ENCODE measurements around the gene GAB1. TPM values are rescaled to one million over a fixed set of nuclear protein-coding genes. Genes with fewer than 3 reads are reported as not detected.

GAB1 gene
- total and polyA plus RNA-seq, 3 experiments from 2014 or later: 0.02 to 0.95 (median 0.15) TPM

- Histone ChIP-seq H3K4me3 (ENCODE audit: low read length) (no peak overlapping the region), H3K9me3 (ENCODE audit: low read length) (no peaks in the 10 kb centered on the region), H3K27ac (ENCODE audit: low read depth, low read length) (no peak overlapping the region), H3K4me1 (ENCODE audit: insufficient read depth, low read length) (no peaks in the 10 kb centered on the region), H3K27me3 (ENCODE audit: insufficient read depth, low read length, poor library complexity, severe bottlenecking) (no peaks in the 10 kb centered on the region), H3K36me3 (ENCODE audit: insufficient read depth, low read length) (no peaks in the 10 kb centered on the region)
- POLR2A ChIA-PET: no interaction called here
- Mint-ChIP-seq H3K27ac (no peak overlapping the region), H3K9me3 (no peaks in the 10 kb centered on the region), H3K27me3 (peaks cover 10 to 26% of the 10 kb centered on the region in 2 donors), H3K4me1 (no peaks in the 10 kb centered on the region), H3K4me3 (no peak overlapping the region), H3K36me3 (no peaks in the 10 kb centered on the region)
- CTCF ChIA-PET: no interaction called here
- no peak for DNase-seq
Observed at GRCh38 chr4:143488687-143489086, 152.0 kb downstream of the GAB1 start.

GRCh38 chr4:143489106-143489505, 152.4 kb downstream of the GAB1 start:
- H3K9me3 ChIP-seq (ENCODE audit: low read length): no peaks in the 10 kb centered on the region
- no peaks in the 10 kb centered on the region for H3K4me1 ChIP-seq (ENCODE audit: insufficient read depth, low read length)
- no peaks in the 10 kb centered on the region for H3K36me3 ChIP-seq (ENCODE audit: insufficient read depth, low read length)
- CTCF ChIA-PET: no interaction called here
- Mint-ChIP-seq H3K9me3 (no peaks in the 10 kb centered on the region), H3K27me3 (peaks cover 10 to 26% of the 10 kb centered on the region in 2 donors), H3K4me3 (no peak overlapping the region), H3K27ac (no peak overlapping the region), H3K36me3 (no peaks in the 10 kb centered on the region), H3K4me1 (no peaks in the 10 kb centered on the region)
- DNase-seq: no peak
- H3K27me3 ChIP-seq (ENCODE audit: insufficient read depth, low read length, poor library complexity, severe bottlenecking): no peaks in the 10 kb centered on the region
- H3K27ac ChIP-seq (ENCODE audit: low read depth, low read length): no peak overlapping the region
- no peak overlapping the region for H3K4me3 ChIP-seq (ENCODE audit: low read length)
- POLR2A ChIA-PET: no interaction called here

DNA sequence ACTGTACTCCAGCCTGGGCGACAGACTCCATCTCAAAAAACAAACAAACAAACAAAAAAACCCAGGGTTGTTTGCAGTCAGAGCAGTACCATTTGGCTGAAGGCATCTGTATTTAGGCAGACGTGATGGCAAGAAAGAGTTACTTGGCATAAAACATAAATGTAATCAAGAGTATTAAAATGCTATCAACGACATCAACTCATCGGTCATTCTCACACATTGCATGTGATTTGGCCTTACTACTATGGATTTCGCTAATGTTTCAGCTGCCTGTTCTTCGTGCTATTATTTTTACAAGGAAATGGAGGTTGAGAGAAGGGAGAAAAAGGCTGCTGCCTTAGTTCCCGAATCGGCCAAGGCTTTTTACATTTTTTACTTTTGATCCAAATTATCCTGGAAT, 161.3 kb downstream of the GAB1 start:
- Histone ChIP-seq H3K27me3 (ENCODE audit: insufficient read depth, low read length, poor library complexity, severe bottlenecking) (no peaks in the 10 kb centered on the region), H3K9me3 (ENCODE audit: low read length) (no peaks in the 10 kb centered on the region), H3K36me3 (ENCODE audit: insufficient read depth, low read length) (no peaks in the 10 kb centered on the region), H3K27ac (ENCODE audit: low read depth, low read length) (no peak overlapping the region), H3K4me1 (ENCODE audit: insufficient read depth, low read length) (no peaks in the 10 kb centered on the region), H3K4me3 (ENCODE audit: low read length) (no peak overlapping the region)
- no peaks in the 10 kb centered on the region for H3K4me1 Mint-ChIP-seq
- ChIA-PET POLR2A (no interaction called here), CTCF (no interaction called here)
- no peak overlapping the region for H3K4me3 Mint-ChIP-seq
- H3K27me3 Mint-ChIP-seq: no peaks in the 10 kb centered on the region
- no peaks in the 10 kb centered on the region for H3K36me3 Mint-ChIP-seq
- DNase-seq: no peak
- H3K9me3 Mint-ChIP-seq: no peaks in the 10 kb centered on the region
- H3K27ac Mint-ChIP-seq: no peak overlapping the region

- no peak overlapping the region for H3K4me3 Mint-ChIP-seq
Observed at GRCh38 chr4:143502231-143502630, 165.6 kb downstream of the GAB1 start.

DNA sequence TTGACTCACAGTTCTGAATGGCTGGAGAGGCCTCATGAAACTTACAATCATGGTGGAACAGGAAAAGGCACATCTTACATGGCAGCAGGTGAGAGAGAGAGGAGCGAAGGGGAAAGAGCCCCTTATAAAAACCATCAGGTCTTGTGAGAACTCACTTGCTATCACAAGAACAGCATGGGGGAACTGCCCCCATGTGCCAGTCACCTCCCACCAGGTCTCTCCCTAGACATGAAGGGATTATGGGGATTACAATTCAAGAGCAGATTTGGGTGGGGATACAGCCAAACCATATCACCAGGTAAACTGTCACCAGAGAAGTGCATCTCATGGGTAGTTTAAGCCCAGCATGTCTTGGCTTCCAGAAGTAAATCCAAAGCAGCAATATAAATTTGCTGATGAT, 169.4 kb downstream of the GAB1 start:
- Histone ChIP-seq H3K27me3 (ENCODE audit: insufficient read depth, low read length, poor library complexity, severe bottlenecking) (no peaks in the 10 kb centered on the region), H3K4me3 (ENCODE audit: low read length) (no peak overlapping the region), H3K9me3 (ENCODE audit: low read length) (no peaks in the 10 kb centered on the region), H3K27ac (ENCODE audit: low read depth, low read length) (no peak overlapping the region), H3K36me3 (ENCODE audit: insufficient read depth, low read length) (no peaks in the 10 kb centered on the region), H3K4me1 (ENCODE audit: insufficient read depth, low read length) (no peaks in the 10 kb centered on the region)
- Mint-ChIP-seq H3K27me3 (peaks cover 0 to 2% of the 10 kb centered on the region in 2 donors), H3K36me3 (no peaks in the 10 kb centered on the region), H3K27ac (peak overlapping the region in 1 of 8 donors; percentile 71), H3K4me1 (peaks cover 0 to 3% (median 0%) of the 10 kb centered on the region in 3 donors), H3K9me3 (no peaks in the 10 kb centered on the region), H3K4me3 (no peak overlapping the region)
- ChIA-PET POLR2A (no interaction called here), CTCF (no interaction called here)
- no peak for DNase-seq

More at GRCh38 chr4:143502231-143502630, 165.6 kb downstream of the GAB1 start:
- H3K9me3 ChIP-seq (ENCODE audit: low read length): no peaks in the 10 kb centered on the region
- H3K36me3 ChIP-seq (ENCODE audit: insufficient read depth, low read length): no peaks in the 10 kb centered on the region
- ChIA-PET POLR2A (no interaction called here), CTCF (interaction anchor here (1.4 kb wide), 1 partner anchor 17 kb away, joined by 3 read pairs; no protein-coding TSS in a partner anchor)
- no peak overlapping the region for H3K4me3 ChIP-seq (ENCODE audit: low read length)
- Mint-ChIP-seq H3K36me3 (no peaks in the 10 kb centered on the region), H3K9me3 (no peaks in the 10 kb centered on the region), H3K4me1 (no peaks in the 10 kb centered on the region), H3K27me3 (peaks cover 0 to 2% of the 10 kb centered on the region in 2 donors), H3K27ac (no peak overlapping the region)
- no peak overlapping the region for H3K27ac ChIP-seq (ENCODE audit: low read depth, low read length)
- no peaks in the 10 kb centered on the region for H3K4me1 ChIP-seq (ENCODE audit: insufficient read depth, low read length)
- H3K27me3 ChIP-seq (ENCODE audit: insufficient read depth, low read length, poor library complexity, severe bottlenecking): no peaks in the 10 kb centered on the region
- no peak for DNase-seq

GRCh38 chr4:143511906-143512305, 175.2 kb downstream of the GAB1 start:
- peaks cover 0 to 32% (median 0%) of the 10 kb centered on the region in 3 donors for H3K36me3 Mint-ChIP-seq
- Histone ChIP-seq H3K27me3 (ENCODE audit: insufficient read depth, low read length, poor library complexity, severe bottlenecking) (no peaks in the 10 kb centered on the region), H3K9me3 (ENCODE audit: low read length) (no peaks in the 10 kb centered on the region), H3K27ac (ENCODE audit: low read depth, low read length) (no peak overlapping the region), H3K36me3 (ENCODE audit: insufficient read depth, low read length) (no peaks in the 10 kb centered on the region), H3K4me1 (ENCODE audit: insufficient read depth, low read length) (peaks cover 27% of the 10 kb centered on the region), H3K4me3 (ENCODE audit: low read length) (no peak overlapping the region)
- ChIA-PET POLR2A (interaction anchor here (1.7 kb wide), 1 partner anchor 1586 kb away, joined by 6 read pairs; the partner anchor contains the start of genes ABCE1 and ANAPC10), CTCF (no interaction called here)
- H3K27ac Mint-ChIP-seq: peak overlapping the region in 1 of 8 donors; percentile 100
- no peaks in the 10 kb centered on the region for H3K9me3 Mint-ChIP-seq
- peaks cover 0 to 3% of the 10 kb centered on the region in 2 donors for H3K27me3 Mint-ChIP-seq
- DNase-seq: no peak
- peaks cover 28 to 32% (median 28%) of the 10 kb centered on the region in 3 donors for H3K4me1 Mint-ChIP-seq
- peak overlapping the region in 2 of 7 donors; percentile 99 to 100 for H3K4me3 Mint-ChIP-seq

DNA sequence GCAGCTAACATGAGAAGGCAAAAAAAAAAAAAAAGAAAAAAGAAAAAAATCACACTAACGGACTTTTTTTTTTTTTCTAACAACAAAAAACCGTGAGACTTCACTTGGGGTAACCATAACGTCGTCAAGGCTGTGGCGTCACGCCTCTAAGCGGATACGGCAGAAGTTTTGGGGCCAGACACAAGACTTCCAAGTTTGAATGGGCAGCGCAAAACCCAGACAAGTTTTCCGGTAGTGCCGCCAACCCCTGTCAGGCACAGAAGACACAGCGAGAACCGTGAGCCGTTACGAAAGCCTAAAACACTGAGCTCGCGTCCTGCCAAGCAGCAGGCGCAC, 176.3 kb downstream of the GAB1 start:
- ChIA-PET CTCF (interaction anchor here (1.0 kb wide), 1 partner anchor 18 kb away, joined by 3 read pairs; no protein-coding TSS in a partner anchor), POLR2A (interaction anchor here (0.6 to 2.3 kb wide), 3 partner anchors 16 to 1585 kb away, joined by 5 to 11 read pairs (median 6); partner anchors contain the start of genes ABCE1 and ANAPC10)
- H3K9me3 ChIP-seq (ENCODE audit: low read length): no peaks in the 10 kb centered on the region
- H3K27me3 Mint-ChIP-seq: peaks cover 0 to 3% of the 10 kb centered on the region in 2 donors
- no peaks in the 10 kb centered on the region for H3K36me3 ChIP-seq (ENCODE audit: insufficient read depth, low read length)
- peak overlapping the region; percentile 98 for H3K27ac ChIP-seq (ENCODE audit: low read depth, low read length)
- H3K27me3 ChIP-seq (ENCODE audit: insufficient read depth, low read length, poor library complexity, severe bottlenecking): no peaks in the 10 kb centered on the region
- DNase-seq: peak in 1 of 5 donors; percentile 82
- peak overlapping the region; percentile 91 for H3K4me3 ChIP-seq (ENCODE audit: low read length)
- H3K36me3 Mint-ChIP-seq: peaks cover 0 to 42% (median 5%) of the 10 kb centered on the region in 3 donors
- H3K9me3 Mint-ChIP-seq: no peaks in the 10 kb centered on the region
- peaks cover 36% of the 10 kb centered on the region for H3K4me1 ChIP-seq (ENCODE audit: insufficient read depth, low read length)
- peak overlapping the region; percentile 99 to 100 (median 99) for H3K4me3 Mint-ChIP-seq
- peaks cover 38 to 42% (median 38%) of the 10 kb centered on the region in 3 donors for H3K4me1 Mint-ChIP-seq
- H3K27ac Mint-ChIP-seq: peak overlapping the region; percentile 100

- POLR2A ChIA-PET: interaction anchor here (1.7 to 2.3 kb wide), 2 partner anchors 46 to 1585 kb away, joined by 6 to 11 read pairs; partner anchors contain the start of genes ABCE1 and ANAPC10
- CTCF ChIA-PET: interaction anchor here (1.0 to 1.4 kb wide), 2 partner anchors 18 to 46 kb away, joined by 3 to 7 read pairs; no protein-coding TSS in a partner anchor
Observed at GRCh38 chr4:143513314-143514168, 176.9 kb downstream of the GAB1 start, which contains the start of gene SMARCA5. Gene SMARCA5, plus strand, starts transcription at chr4:143513702. Its CDS starts 223 bp downstream, at chr4:143513925.

More at GRCh38 chr4:143513314-143514168, 176.9 kb downstream of the GAB1 start, which contains the start of gene SMARCA5:
- Histone ChIP-seq H3K27ac (ENCODE audit: low read depth, low read length) (peak within 1 kb of the TSS; percentile 98), H3K4me1 (ENCODE audit: insufficient read depth, low read length) (peaks cover 41% of the 10 kb centered on the region), H3K9me3 (ENCODE audit: low read length) (no peaks in the 10 kb centered on the region), H3K36me3 (ENCODE audit: insufficient read depth, low read length) (no peaks in the 10 kb centered on the region), H3K27me3 (ENCODE audit: insufficient read depth, low read length, poor library complexity, severe bottlenecking) (no peaks in the 10 kb centered on the region), H3K4me3 (ENCODE audit: low read length) (peak within 1 kb of the TSS; percentile 91)
- Mint-ChIP-seq H3K4me3 (peak within 1 kb of the TSS; percentile 99 to 100 (median 99)), H3K36me3 (peaks cover 0 to 46% (median 5%) of the 10 kb centered on the region in 3 donors), H3K27me3 (peaks cover 0 to 3% of the 10 kb centered on the region in 2 donors), H3K27ac (peak within 1 kb of the TSS; percentile 100), H3K9me3 (no peaks in the 10 kb centered on the region), H3K4me1 (peaks cover 40 to 48% (median 44%) of the 10 kb centered on the region in 3 donors)
- DNase-seq: peak; percentile 92 to 99 (median 98)
